Smooth muscle cell (in vitro differentiated cells): Measurements from ENCODE around the gene SUZ12. TPM values are rescaled to one million over a fixed set of nuclear protein-coding genes. Genes with fewer than 3 reads are reported as not detected.
A peak's percentile ranks its signal among the peaks of the same experiment; 100 is the strongest.
"Not testable (repeated sequence)": the region's sequence is repeated elsewhere in the genome, so short reads cannot be mapped to it uniquely, and the experiment has no call there.

ENCODE experiments used
- DNase-seq: peaks from one replicate; lab custom pipeline; 2025; ENCODE audit not compliant: unreplicated experiment; lab: John Stamatoyannopoulos, UW
- H2AFZ ChIP-seq: fragments of 200-600 bp; sonication (generic); 2 replicates; pipeline ENCODE4 v1.6.0; 2016; ENCODE audit warnings: antibody characterized with exemption, low read depth, mild to moderate bottlenecking
- H3F3A ChIP-seq: fragments of 200-600 bp; sonication (generic); 2 replicates; pipeline ENCODE4 v1.6.0; 2017; ENCODE audit warnings: antibody characterized with exemption, low read depth
- H3K27ac ChIP-seq: fragments of 200-600 bp; sonication (generic); 2 replicates; pipeline ENCODE4 v1.5.1; 2016; ENCODE audit warnings: low read depth, mild to moderate bottlenecking
- H3K27me3 ChIP-seq: fragments of 200-600 bp; sonication (generic); 2 replicates; pipeline ENCODE4 v1.6.1; 2016; ENCODE audit warnings: low read depth, mild to moderate bottlenecking
- H3K36me3 ChIP-seq: fragments of 200-600 bp; sonication (generic); 2 replicates; pipeline ENCODE4 v1.5.1; 2016; ENCODE audit warnings: low read depth
- H3K4me1 ChIP-seq: fragments of 200-600 bp; sonication (generic); 2 replicates; pipeline ENCODE4 v1.5.1; 2016; ENCODE audit warnings: low read depth
- H3K4me2 ChIP-seq: fragments of 200-600 bp; sonication (generic); 2 replicates; pipeline ENCODE4 v1.6.0; 2016; ENCODE audit warnings: mild to moderate bottlenecking
- H3K4me3 ChIP-seq: fragments of 200-600 bp; sonication (generic); 2 replicates; pipeline ENCODE4 v1.5.1; 2016; ENCODE audit warnings: mild to moderate bottlenecking
- H3K79me2 ChIP-seq: fragments of 200-600 bp; sonication (generic); 2 replicates; pipeline ENCODE4 v1.6.0; 2016; ENCODE audit warnings: low read depth, mild to moderate bottlenecking
- H3K9ac ChIP-seq: fragments of 200-600 bp; sonication (generic); 2 replicates; pipeline ENCODE4 v1.6.0; 2016; ENCODE audit warnings: low read depth
- H3K9me3 ChIP-seq: fragments of 200-600 bp; sonication (generic); replicated peaks from 2 replicates; pipeline ENCODE4 v1.5.1; 2016; ENCODE audit warnings: low read depth
- H4K20me1 ChIP-seq: fragments of 200-600 bp; sonication (generic); 2 replicates; pipeline ENCODE4 v1.6.0; 2016; ENCODE audit warnings: low read depth
- WGBS: methylation state at CpG from one replicate; pipeline ENCODE4 v1.1.7; 2016; ENCODE audit warnings: low lambda C conversion rate; 5-methylcytosine and 5-hydroxymethylcytosine counted together
- polyA plus RNA-seq: library from polyadenylated mRNA; unstranded; fragments of >200 nt; fragmentation: Nextera tagmentation; extraction: Ambion mirVana; gene quantifications from 2 replicates; pipeline ENCODE4 v1.2.1, GENCODE V29; 2016
- total RNA-seq: library from RNA; depleted of rRNA; stranded (reverse); fragments of >200 nt; gene quantifications from 2 replicates; pipeline ENCODE4 v1.2.3, GENCODE V29; 2014
- TF ChIP-seq, protein P1 (sequence below): fragments of 200-600 bp; sonication (generic); IDR thresholded peaks from 2 replicates; pipeline ENCODE4 v1.5.1; 2017; ENCODE audit warnings: borderline replicate concordance, mild to moderate bottlenecking, antibody characterized with exemption; ENCODE audit not compliant: insufficient read depth, poor library complexity, severe bottlenecking

The SUZ12 gene
- total and polyA plus RNA-seq, 2 experiments from 2014 or later = 11.1 to 26.3 TPM

- H3K36me3 ChIP-seq = no peaks in the 10 kb centered on the region
- H3K4me2 ChIP-seq = no peak overlapping the region
- DNase-seq = no peak
- H3K27me3 ChIP-seq = no peaks in the 10 kb centered on the region
- no peaks in the 10 kb centered on the region for H3F3A ChIP-seq
- no peak overlapping the region for H3K4me3 ChIP-seq
- no peak overlapping the region for H3K27ac ChIP-seq
- no peak overlapping the region for H2AFZ ChIP-seq
- no peaks in the 10 kb centered on the region for H3K9me3 ChIP-seq
- no peaks in the 10 kb centered on the region for H3K79me2 ChIP-seq
- H3K4me1 ChIP-seq = no peaks in the 10 kb centered on the region
- H3K9ac ChIP-seq = no peak overlapping the region
- TF ChIP-seq, protein P1, sequence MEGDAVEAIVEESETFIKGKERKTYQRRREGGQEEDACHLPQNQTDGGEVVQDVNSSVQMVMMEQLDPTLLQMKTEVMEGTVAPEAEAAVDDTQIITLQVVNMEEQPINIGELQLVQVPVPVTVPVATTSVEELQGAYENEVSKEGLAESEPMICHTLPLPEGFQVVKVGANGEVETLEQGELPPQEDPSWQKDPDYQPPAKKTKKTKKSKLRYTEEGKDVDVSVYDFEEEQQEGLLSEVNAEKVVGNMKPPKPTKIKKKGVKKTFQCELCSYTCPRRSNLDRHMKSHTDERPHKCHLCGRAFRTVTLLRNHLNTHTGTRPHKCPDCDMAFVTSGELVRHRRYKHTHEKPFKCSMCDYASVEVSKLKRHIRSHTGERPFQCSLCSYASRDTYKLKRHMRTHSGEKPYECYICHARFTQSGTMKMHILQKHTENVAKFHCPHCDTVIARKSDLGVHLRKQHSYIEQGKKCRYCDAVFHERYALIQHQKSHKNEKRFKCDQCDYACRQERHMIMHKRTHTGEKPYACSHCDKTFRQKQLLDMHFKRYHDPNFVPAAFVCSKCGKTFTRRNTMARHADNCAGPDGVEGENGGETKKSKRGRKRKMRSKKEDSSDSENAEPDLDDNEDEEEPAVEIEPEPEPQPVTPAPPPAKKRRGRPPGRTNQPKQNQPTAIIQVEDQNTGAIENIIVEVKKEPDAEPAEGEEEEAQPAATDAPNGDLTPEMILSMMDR = no peak
- no peaks in the 10 kb centered on the region for H4K20me1 ChIP-seq
- 92% methylated on average over 1 of the region's 1 CpG for WGBS
Measured at GRCh38 chr17:31931756-31932155, 5.1 kb upstream of the SUZ12 start.

GRCh38 chr17:31935512-31935911, 1.3 kb upstream of the SUZ12 start:
- no peak overlapping the region for H3K27ac ChIP-seq
- no peaks in the 10 kb centered on the region for H3K9me3 ChIP-seq
- H3K79me2 ChIP-seq = peaks cover 26% of the 10 kb centered on the region
- TF ChIP-seq, protein P1 = no peak
- DNase-seq = no peak
- peaks cover 23% of the 10 kb centered on the region for H4K20me1 ChIP-seq
- H3K27me3 ChIP-seq = no peaks in the 10 kb centered on the region
- H3F3A ChIP-seq = no peaks in the 10 kb centered on the region
- H3K36me3 ChIP-seq = no peaks in the 10 kb centered on the region
- H2AFZ ChIP-seq = no peak overlapping the region
- no peak overlapping the region for H3K4me3 ChIP-seq
- H3K9ac ChIP-seq = no peak overlapping the region
- WGBS = 95% methylated on average over 5 of the region's 5 CpGs
- H3K4me1 ChIP-seq = peaks cover 12% of the 10 kb centered on the region
- no peak overlapping the region for H3K4me2 ChIP-seq

DNA sequence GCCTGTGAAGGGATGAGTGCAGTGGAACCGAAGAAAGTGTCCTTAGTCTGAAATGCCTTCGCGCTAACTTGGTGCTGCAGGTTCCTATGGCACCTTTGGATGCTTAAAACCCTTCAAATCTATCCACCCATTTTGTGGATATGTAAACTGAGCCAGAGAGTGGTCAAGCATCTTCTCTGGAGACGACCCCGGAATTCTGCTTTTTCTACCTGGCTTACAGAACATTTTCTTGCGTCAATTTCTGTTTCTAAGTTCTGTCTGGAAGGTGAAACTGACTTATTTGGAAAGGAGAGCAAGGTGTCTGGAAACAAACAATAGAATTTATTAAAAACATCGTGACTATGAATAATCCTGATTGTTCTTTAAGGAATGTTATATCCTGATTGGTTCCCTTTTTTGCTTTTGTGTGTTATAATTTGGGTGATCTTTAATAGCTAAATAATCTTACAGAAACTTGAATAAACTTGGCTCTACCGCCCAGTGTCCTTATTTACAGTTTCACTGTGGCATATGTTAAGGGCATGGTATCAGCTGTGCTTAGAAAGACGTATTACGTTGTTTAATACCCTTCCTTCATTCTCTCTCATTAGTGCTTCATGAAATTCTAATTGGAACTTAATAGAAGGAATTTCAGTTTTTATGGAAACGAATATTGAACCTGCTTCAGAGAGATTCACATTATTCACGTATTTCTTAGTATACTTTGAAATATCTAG, 1.3 kb downstream of the SUZ12 start:
- not testable (repeated sequence) for H3K9me3 ChIP-seq, H3F3A ChIP-seq, H3K36me3 ChIP-seq, H3K27ac ChIP-seq, DNase-seq, H3K27me3 ChIP-seq, H2AFZ ChIP-seq
- H3K9ac ChIP-seq = peak overlapping the region; percentile 38
- peaks cover 40% of the 10 kb centered on the region for H4K20me1 ChIP-seq
- H3K4me1 ChIP-seq = peaks cover 12% of the 10 kb centered on the region
- H3K4me2 ChIP-seq = peak overlapping the region; percentile 88
- 6% methylated on average over 9 of the region's 12 CpGs for WGBS
- peaks cover 42% of the 10 kb centered on the region for H3K79me2 ChIP-seq
- peak overlapping the region; percentile 59 for H3K4me3 ChIP-seq

- DNase-seq, H3K27ac ChIP-seq, H3K9me3 ChIP-seq, H3F3A ChIP-seq, H2AFZ ChIP-seq, H3K9ac ChIP-seq, H3K27me3 ChIP-seq, H3K4me2 ChIP-seq, H3K4me3 ChIP-seq, H3K36me3 ChIP-seq: not testable (repeated sequence)
- H3K4me1 ChIP-seq = peaks cover 12% of the 10 kb centered on the region
- H3K79me2 ChIP-seq = peaks cover 62% of the 10 kb centered on the region
- WGBS = over 99% methylated on average over 11 of the region's 11 CpGs
- H4K20me1 ChIP-seq = peaks cover 65% of the 10 kb centered on the region
Measured at GRCh38 chr17:31941916-31942315, 5.1 kb downstream of the SUZ12 start.

DNA sequence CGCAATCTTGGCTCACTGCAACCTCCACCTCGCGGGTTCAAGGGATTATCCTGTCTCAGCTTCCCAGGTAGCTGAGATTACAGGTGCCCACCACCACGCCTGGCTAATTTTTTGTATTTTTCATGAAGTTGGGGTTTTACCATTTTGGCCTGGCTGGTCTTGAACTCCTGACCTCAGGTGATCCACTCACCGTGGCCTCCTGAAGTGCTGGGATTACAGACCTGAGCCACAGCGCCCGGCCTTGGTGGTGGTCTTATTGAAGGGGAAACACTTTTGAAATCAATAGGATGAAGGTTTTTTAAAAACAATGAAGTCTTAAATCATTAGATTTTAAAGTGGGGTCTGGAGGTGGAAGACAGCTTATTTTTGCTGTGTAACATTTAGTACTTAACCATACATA, 5.6 kb downstream of the SUZ12 start:
- not testable (repeated sequence) for H3K4me2 ChIP-seq, H3K36me3 ChIP-seq, H3K27me3 ChIP-seq, H2AFZ ChIP-seq, H3K4me3 ChIP-seq, H3K9ac ChIP-seq, H3K27ac ChIP-seq, DNase-seq, H3F3A ChIP-seq, H3K9me3 ChIP-seq
- Histone ChIP-seq H4K20me1 (peaks cover 65% of the 10 kb centered on the region), H3K79me2 (peaks cover 62% of the 10 kb centered on the region), H3K4me1 (peaks cover 12% of the 10 kb centered on the region)
- WGBS = 98% methylated on average over 7 of the region's 7 CpGs

GRCh38 chr17:31951953-31952352, 15.1 kb downstream of the SUZ12 start:
- not testable (repeated sequence) for H3K4me1 ChIP-seq, H3K9me3 ChIP-seq, H3K9ac ChIP-seq, H3F3A ChIP-seq, H4K20me1 ChIP-seq, H2AFZ ChIP-seq, H3K36me3 ChIP-seq, DNase-seq, H3K79me2 ChIP-seq, H3K27ac ChIP-seq, H3K27me3 ChIP-seq, H3K4me2 ChIP-seq, H3K4me3 ChIP-seq
- 100% methylated on average over 3 of the region's 3 CpGs for WGBS

DNA sequence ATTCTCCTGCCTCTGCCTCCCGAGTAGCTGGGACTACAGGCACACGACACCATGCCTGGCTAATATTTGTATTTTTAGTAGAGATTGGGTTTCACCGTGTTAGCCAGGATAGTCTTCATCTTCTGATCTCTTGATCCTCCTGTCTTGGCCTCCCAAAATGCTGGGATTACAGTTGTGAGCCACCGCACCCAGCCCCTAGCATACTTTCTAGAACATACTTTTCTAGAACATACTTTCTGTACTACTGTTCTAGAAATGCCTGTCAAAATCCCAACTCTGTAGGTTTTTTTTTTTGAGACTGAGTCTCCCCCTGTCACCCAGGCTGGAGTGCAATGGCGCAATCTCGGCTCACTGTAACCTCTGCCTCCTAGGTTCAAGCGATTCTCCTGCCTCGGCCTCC, 27.3 kb downstream of the SUZ12 start:
- not testable (repeated sequence) for H3F3A ChIP-seq, H3K4me1 ChIP-seq, DNase-seq, H3K9ac ChIP-seq, H3K9me3 ChIP-seq, H3K36me3 ChIP-seq, H3K27ac ChIP-seq, H3K27me3 ChIP-seq, H2AFZ ChIP-seq, H3K4me2 ChIP-seq, H3K4me3 ChIP-seq
- Histone ChIP-seq H3K79me2 (peaks cover 10% of the 10 kb centered on the region), H4K20me1 (peaks cover 12% of the 10 kb centered on the region)
- 100% methylated on average over 8 of the region's 8 CpGs for WGBS
